Lung (tissue), 12 donors: ENCODE results near the gene REXO1. TPM values are rescaled to one million over a fixed set of nuclear protein-coding genes. Genes with fewer than 3 reads are reported as not detected.

Experiments used
- ATAC-seq: fragments of 200-7000 bp; cut with Tn5 transposase; one replicate; pipeline ENCODE4 v1.9.1; 2020; ENCODE audit warnings: moderate number of reproducible peaks; ENCODE audit not compliant: insufficient read depth, low FRiP score
- DNase-seq, 3 donors: peaks; one replicate each; pipeline ENCODE4 v3.0.0-alpha.2; 2013 to 2017
- H3K27ac ChIP-seq, 2 donors: one replicate each; pipeline ENCODE4 v1.5.1; 2013; ENCODE audit warnings: mild to moderate bottlenecking in 2 of 2, moderate library complexity in 2 of 2, control low read depth in 1 of 2, inconsistent platforms in 1 of 2, low read depth in 1 of 2, low read length in 1 of 2
- H3K27me3 ChIP-seq, 3 donors: one replicate each; pipeline ENCODE4 v1.5.1; 2013; ENCODE audit warnings: low read length in 2 of 3; ENCODE audit not compliant: control insufficient read depth in 3 of 3, insufficient read depth in 3 of 3
- H3K36me3 ChIP-seq, 4 donors: one replicate each; pipeline ENCODE4 v1.5.1; 2013; ENCODE audit warnings: low read length in 4 of 4, mild to moderate bottlenecking in 1 of 4, moderate library complexity in 1 of 4; ENCODE audit not compliant: control insufficient read depth in 4 of 4, insufficient read depth in 4 of 4
- H3K4me1 ChIP-seq, 5 donors: one replicate each; pipeline ENCODE4 v1.5.1; 2013; ENCODE audit warnings: low read length in 5 of 5, mild to moderate bottlenecking in 2 of 5, moderate library complexity in 1 of 5; ENCODE audit not compliant: control insufficient read depth in 5 of 5, insufficient read depth in 5 of 5
- H3K4me3 ChIP-seq: one replicate; pipeline ENCODE4 v1.5.1; 2013; ENCODE audit warnings: mild to moderate bottlenecking, control low read depth, moderate library complexity
- H3K9ac ChIP-seq, 2 donors: one replicate each; pipeline ENCODE4 v1.5.1; 2013; ENCODE audit warnings: low read length in 2 of 2, control low read depth in 1 of 2; ENCODE audit not compliant: insufficient read depth in 1 of 2
- H3K9me3 ChIP-seq, 4 donors: one replicate each; pipeline ENCODE4 v1.5.1; 2013; ENCODE audit warnings: low read length in 3 of 4, mild to moderate bottlenecking in 1 of 4, moderate library complexity in 1 of 4; ENCODE audit not compliant: control insufficient read depth in 4 of 4, insufficient read depth in 3 of 4
- CTCF ChIP-seq: IDR thresholded peaks from 2 replicates; pipeline ENCODE4 v1.5.1; 2012; ENCODE audit warnings: mild to moderate bottlenecking; ENCODE audit errors: control extremely low read depth, extremely low read depth
- WGBS, 2 donors: extraction: QIAGEN DNeasy Blood & Tissue Kit; methylation state at CpG; one replicate each; pipeline ENCODE4 v1.1.7; 2013; 5-methylcytosine and 5-hydroxymethylcytosine counted together
- polyA plus RNA-seq, 2 donors: library from polyadenylated mRNA; stranded (reverse); fragments of 200-250 nt; gene quantifications; one replicate each; pipeline ENCODE4 v1.2.1, GENCODE V29; 2013
- total RNA-seq, 2 donors: library from RNA; depleted of rRNA in 1 of 2; stranded (reverse); fragments of >200 nt in 1 of 2; gene quantifications; one replicate each; pipeline ENCODE4 v1.2.1, GENCODE V29; 2014 to 2021
- donor health status: control.
- donor health status: control.
- donor health status: Bipolar disorder and iron deficiency.
- donor health status: healthy.
- donor health status: DM: yes; HTN: yes; CAD: no.

Gene REXO1
- total and polyA plus RNA-seq, 4 donors: 15.6 to 40.3 (median 27.2) TPM

DNA sequence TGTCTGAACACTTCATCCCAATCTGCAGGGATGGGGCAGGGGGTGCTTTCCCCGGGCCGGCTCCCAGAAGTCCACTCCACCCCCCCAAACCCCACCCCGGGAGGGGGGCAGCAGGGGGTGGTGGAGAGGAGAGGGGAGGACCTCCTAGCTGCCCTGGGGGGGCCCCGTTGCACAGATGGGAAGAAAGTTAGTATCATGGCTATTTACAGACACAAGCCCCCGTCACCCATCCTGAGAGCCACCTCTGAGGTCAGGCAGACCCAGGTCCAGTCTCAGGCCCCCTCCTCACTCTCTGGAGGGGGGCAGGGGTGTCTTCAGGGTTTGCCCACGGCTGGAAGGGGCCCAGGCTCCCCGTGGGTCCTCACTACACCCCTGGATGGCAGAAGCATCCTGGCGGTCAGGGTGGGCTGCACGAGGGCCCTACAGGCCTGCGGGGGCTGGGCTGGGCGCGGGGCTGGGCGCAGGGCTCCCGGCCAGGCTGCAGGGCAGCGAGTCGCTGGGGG is 5.8 kb upstream of the REXO1 start:
- DNase-seq: no peak
- 69 to 76% methylated on average over 13 to 16 of the region's 16 CpGs for WGBS, 2 donors
- no peak overlapping the region for H3K4me3 ChIP-seq
- no peaks in the 10 kb centered on the region for H3K27me3 ChIP-seq
- peaks cover 0 to 58% (median 41%) of the 10 kb centered on the region in 5 donors for H3K4me1 ChIP-seq
- H3K9me3 ChIP-seq: no peaks in the 10 kb centered on the region
- H3K27ac ChIP-seq: peak overlapping the region in 1 of 2 donors; percentile 88
- no peak overlapping the region for H3K9ac ChIP-seq
- peaks cover 0 to 6% (median 0%) of the 10 kb centered on the region in 4 donors for H3K36me3 ChIP-seq
- ATAC-seq: no peak
- TF ChIP-seq CTCF: no peak

DNA sequence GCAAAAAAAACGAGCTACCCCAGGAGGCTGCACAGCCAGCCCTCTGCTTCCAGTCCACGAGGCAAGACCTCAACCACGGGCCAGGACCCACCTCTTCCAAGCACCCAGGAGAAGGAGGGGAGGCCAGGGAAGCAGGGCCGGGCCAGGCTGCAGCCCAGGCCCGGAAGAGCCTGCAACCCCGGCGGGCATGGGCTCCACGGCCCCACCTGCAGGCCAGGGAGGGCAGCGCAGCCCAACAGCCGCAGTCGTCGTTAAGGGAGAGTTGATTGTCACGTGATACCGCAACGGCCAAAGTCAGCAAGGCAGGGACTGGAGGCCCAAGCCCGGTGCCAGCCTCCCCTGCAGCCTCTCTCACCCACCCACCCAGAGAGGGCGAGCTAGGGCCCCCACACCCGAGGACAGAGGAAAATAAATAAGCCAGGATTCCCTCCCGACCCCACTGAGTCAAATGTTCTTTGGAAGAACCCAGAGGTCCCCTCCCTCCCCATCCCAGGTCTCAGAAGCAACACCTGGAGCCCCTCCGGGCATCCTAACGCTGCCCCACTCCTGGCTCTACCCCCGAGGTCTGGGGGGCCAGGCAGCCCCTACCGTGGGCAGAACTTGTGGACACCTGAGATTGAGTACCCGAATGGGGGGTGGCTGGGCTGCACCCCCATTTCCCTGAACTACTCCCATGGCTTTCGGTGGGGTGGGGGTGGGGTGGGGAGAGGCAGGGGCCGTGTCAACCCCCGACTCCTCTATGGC is 5.2 kb upstream of the REXO1 start:
- TF ChIP-seq CTCF: peak; percentile 73
- peaks cover 0 to 6% (median 0%) of the 10 kb centered on the region in 4 donors for H3K36me3 ChIP-seq
- no peak overlapping the region for H3K27ac ChIP-seq
- peak in 2 of 3 donors; percentile 57 to 71 for DNase-seq
- no peak overlapping the region for H3K4me3 ChIP-seq
- no peak overlapping the region for H3K9ac ChIP-seq
- H3K4me1 ChIP-seq: peaks cover 0 to 57% (median 37%) of the 10 kb centered on the region in 5 donors
- no peaks in the 10 kb centered on the region for H3K27me3 ChIP-seq
- ATAC-seq: peak; percentile 34
- WGBS, 2 donors: 33 to 34% methylated on average over 26 to 27 of the region's 27 CpGs
- no peaks in the 10 kb centered on the region for H3K9me3 ChIP-seq

GRCh38 chr19:1852581-1853128 is 4.4 kb upstream of the REXO1 start:
- 64 to 71% methylated on average over 9 of the region's 9 CpGs for WGBS, 2 donors
- ATAC-seq: no peak
- peaks cover 0 to 6% (median 0%) of the 10 kb centered on the region in 4 donors for H3K36me3 ChIP-seq
- H3K27ac ChIP-seq: no peak overlapping the region
- no peak for DNase-seq
- H3K4me3 ChIP-seq: no peak overlapping the region
- no peak overlapping the region for H3K9ac ChIP-seq
- no peak for TF ChIP-seq CTCF
- H3K9me3 ChIP-seq: no peaks in the 10 kb centered on the region
- no peaks in the 10 kb centered on the region for H3K27me3 ChIP-seq
- H3K4me1 ChIP-seq: peaks cover 0 to 52% (median 35%) of the 10 kb centered on the region in 5 donors
